Fibroblast of lung (primary cell): Measurements from ENCODE around the gene CFAP46. TPM values are rescaled to one million over a fixed set of nuclear protein-coding genes. Genes with fewer than 3 reads are reported as not detected.

ENCODE experiments used
- DNase-seq, 2 donors: peaks; one replicate each; pipeline versions ENCODE4 v3.0.0 to v3.0.0-alpha.2; 2010; ENCODE audit warnings: low read depth in 2 of 2
- H2AFZ ChIP-seq: 2 replicates; pipeline ENCODE4 v1.5.1; 2012; ENCODE audit warnings: low read length, control low read depth, inconsistent platforms
- H3K27ac ChIP-seq: 2 replicates; pipeline ENCODE4 v1.5.1; 2011; ENCODE audit warnings: low read length, control low read depth; ENCODE audit not compliant: insufficient read depth
- H3K27me3 ChIP-seq: 2 replicates; pipeline ENCODE4 v1.5.1; 2011; ENCODE audit warnings: mild to moderate bottlenecking, low read length; ENCODE audit not compliant: control insufficient read depth, insufficient read depth
- H3K36me3 ChIP-seq: 2 replicates; pipeline ENCODE4 v1.5.1; 2011; ENCODE audit warnings: low read length; ENCODE audit not compliant: control insufficient read depth, insufficient read depth
- H3K4me1 ChIP-seq: 2 replicates; pipeline ENCODE4 v1.5.1; 2011; ENCODE audit warnings: low read length; ENCODE audit not compliant: control insufficient read depth, insufficient read depth; ENCODE audit errors: extremely low read depth
- H3K4me2 ChIP-seq: 2 replicates; pipeline ENCODE4 v1.5.1; 2011; ENCODE audit warnings: low read length, control low read depth; ENCODE audit not compliant: insufficient read depth; ENCODE audit errors: extremely low read depth
- H3K4me3 ChIP-seq, 4 experiments: fragments of 200-600 bp in 1 of 4; sonication (generic) in 1 of 4; replicated peaks in 1 of 4; 2 replicates each; pipeline ENCODE4 v1.5.1; 2011 to 2016; ENCODE audit warnings: low read length in 4 of 4, low read depth in 3 of 4, mild to moderate bottlenecking in 3 of 4, control low read depth in 2 of 4, inconsistent platforms in 1 of 4, mixed read lengths in 1 of 4; ENCODE audit not compliant: insufficient read depth in 1 of 4; ENCODE audit errors: control extremely low read depth in 1 of 4
- H3K79me2 ChIP-seq: 2 replicates; pipeline ENCODE4 v1.5.1; 2012; ENCODE audit warnings: mild to moderate bottlenecking, low read length, inconsistent platforms; ENCODE audit not compliant: control insufficient read depth, insufficient read depth
- H3K9ac ChIP-seq: 2 replicates; pipeline ENCODE4 v1.5.1; 2011; ENCODE audit warnings: mild to moderate bottlenecking, low read length, control low read depth; ENCODE audit not compliant: insufficient read depth
- H3K9me3 ChIP-seq: 2 replicates; pipeline ENCODE4 v1.5.1; 2012; ENCODE audit warnings: low read depth, low read length; ENCODE audit not compliant: control insufficient read depth, insufficient read depth
- H4K20me1 ChIP-seq: 2 replicates; pipeline ENCODE4 v1.5.1; 2011; ENCODE audit warnings: low read length; ENCODE audit not compliant: control insufficient read depth, insufficient read depth; ENCODE audit errors: extremely low read depth
- EZH2 ChIP-seq: IDR thresholded peaks from 2 replicates; pipeline ENCODE4 v1.5.1; 2012; ENCODE audit warnings: low read length, control low read depth, mild to moderate bottlenecking; ENCODE audit errors: missing control alignments
- polyA plus RNA-seq, 2 donors: library from polyadenylated mRNA; depleted of rRNA in 1 of 2; stranded (reverse) in 1 of 2; unstranded in 1 of 2; fragments of >200 nt; gene quantifications; 2 replicates each; pipeline ENCODE4 v1.2.1, GENCODE V29; 2011 to 2012; ENCODE audit warnings: missing spikeins in 1 of 2
- total RNA-seq: library from RNA; depleted of rRNA; stranded (reverse); fragments of >200 nt; gene quantifications from 2 replicates; pipeline ENCODE4 v1.2.1, GENCODE V29; 2014
- TF ChIP-seq, protein P1 (sequence below), 2 donors: IDR thresholded peaks in 1 of 2; conservative IDR thresholded peaks in 1 of 2; 1 replicate in 1 of 2; 2 replicates in 1 of 2; pipeline ENCODE4 v1.5.1; 2011 to 2012; ENCODE audit warnings: low read length in 2 of 2, control low read depth in 1 of 2, inconsistent platforms in 1 of 2, low read depth in 1 of 2, mild to moderate bottlenecking in 1 of 2

The CFAP46 gene
- total and polyA plus RNA-seq, 2 donors (not counting 1 experiment from before 2014, with no cell fraction given), result 0.25 to 0.66 TPM

DNA sequence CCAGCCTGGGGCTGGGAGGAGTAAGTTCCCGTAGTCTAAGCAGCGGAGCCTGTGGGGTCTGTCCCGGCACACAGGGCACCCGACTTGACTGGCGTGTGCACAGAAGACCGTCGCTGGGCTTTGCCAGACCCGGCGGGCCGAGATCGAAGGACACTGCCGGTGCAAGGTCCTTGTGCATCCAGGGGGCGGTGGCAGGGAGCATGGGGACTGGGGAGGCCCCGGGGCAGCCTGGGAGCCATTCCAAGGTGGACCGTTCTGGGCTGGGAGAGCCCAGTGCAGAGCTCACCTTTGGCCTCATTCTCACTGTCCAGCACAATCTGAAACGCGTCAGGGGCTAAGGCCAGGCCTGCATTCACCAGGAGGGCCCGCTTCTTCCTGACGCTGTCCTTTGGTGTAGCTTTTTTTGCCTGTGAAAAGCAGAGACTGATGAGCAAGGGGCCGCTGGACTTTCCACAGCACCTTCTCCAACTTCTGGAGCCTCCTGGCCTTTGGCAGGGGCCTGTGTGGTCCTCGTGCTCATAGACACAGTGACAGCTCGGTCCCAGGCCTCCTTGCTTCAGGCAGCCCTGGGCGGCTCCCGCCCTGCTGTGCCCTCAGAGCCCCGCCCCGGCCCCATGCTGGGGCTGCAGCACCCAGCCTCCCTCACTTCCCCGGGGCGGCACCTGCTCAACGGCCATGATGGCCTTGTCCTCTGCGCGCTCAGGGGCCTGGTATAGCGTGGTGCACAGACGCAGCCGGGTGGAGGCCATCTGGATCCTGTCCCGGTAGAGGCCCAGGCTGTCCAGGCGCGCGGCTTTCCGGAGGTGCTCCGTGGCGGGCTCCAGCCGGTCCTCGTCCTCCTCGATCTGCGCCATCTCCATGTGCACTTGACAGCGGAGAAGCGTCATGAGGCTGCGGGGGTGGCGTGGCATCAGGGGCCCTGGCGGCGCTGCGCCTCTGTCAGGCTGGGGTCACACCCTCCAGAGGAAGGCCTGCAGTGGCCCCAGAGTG, 20.3 kb downstream of the CFAP46 start:
- Histone ChIP-seq H2AFZ (no peak overlapping the region), H3K4me2 (no peak overlapping the region), H3K79me2 (no peaks in the 10 kb centered on the region), H3K27ac (no peak overlapping the region), H4K20me1 (no peaks in the 10 kb centered on the region), H3K27me3 (no peaks in the 10 kb centered on the region), H3K9ac (no peak overlapping the region), H3K4me1 (no peaks in the 10 kb centered on the region), H3K4me3 (no peak overlapping the region), H3K36me3 (no peaks in the 10 kb centered on the region), H3K9me3 (no peaks in the 10 kb centered on the region)
- TF ChIP-seq EZH2, result no peak
- TF ChIP-seq, protein P1, sequence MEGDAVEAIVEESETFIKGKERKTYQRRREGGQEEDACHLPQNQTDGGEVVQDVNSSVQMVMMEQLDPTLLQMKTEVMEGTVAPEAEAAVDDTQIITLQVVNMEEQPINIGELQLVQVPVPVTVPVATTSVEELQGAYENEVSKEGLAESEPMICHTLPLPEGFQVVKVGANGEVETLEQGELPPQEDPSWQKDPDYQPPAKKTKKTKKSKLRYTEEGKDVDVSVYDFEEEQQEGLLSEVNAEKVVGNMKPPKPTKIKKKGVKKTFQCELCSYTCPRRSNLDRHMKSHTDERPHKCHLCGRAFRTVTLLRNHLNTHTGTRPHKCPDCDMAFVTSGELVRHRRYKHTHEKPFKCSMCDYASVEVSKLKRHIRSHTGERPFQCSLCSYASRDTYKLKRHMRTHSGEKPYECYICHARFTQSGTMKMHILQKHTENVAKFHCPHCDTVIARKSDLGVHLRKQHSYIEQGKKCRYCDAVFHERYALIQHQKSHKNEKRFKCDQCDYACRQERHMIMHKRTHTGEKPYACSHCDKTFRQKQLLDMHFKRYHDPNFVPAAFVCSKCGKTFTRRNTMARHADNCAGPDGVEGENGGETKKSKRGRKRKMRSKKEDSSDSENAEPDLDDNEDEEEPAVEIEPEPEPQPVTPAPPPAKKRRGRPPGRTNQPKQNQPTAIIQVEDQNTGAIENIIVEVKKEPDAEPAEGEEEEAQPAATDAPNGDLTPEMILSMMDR (conservative IDR thresholded peaks at IDR 0.05 in 1 of 2, IDR thresholded peaks at IDR 0.05 in 1 of 2; ENCODE audit: low read depth in 1 of 2, low read length in 2 of 2), result no peak
- DNase-seq, result no peak

DNA sequence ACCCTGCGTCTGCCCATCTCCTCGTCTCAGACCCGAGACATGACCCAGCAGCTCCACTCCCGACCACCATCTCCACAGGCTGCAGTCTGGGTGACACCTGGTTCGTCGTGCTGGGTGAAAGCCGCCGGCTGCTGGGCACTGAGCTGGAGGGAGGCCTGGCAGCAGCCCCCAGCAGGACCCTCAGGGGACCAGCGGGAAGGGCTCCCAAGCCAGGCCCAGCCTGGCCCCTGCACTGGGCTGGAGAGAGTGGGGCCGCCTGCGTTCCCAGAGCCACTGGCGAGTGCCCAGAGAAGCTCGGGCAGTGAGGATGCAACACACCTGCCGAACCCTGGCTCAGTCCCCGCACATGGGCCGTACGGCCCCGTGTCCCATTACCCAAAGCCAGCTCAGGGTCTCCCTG, 21.3 kb downstream of the CFAP46 start:
- H4K20me1 ChIP-seq, result no peaks in the 10 kb centered on the region
- H3K36me3 ChIP-seq, result no peaks in the 10 kb centered on the region
- H3K27ac ChIP-seq, result no peak overlapping the region
- no peaks in the 10 kb centered on the region for H3K4me1 ChIP-seq
- H3K4me3 ChIP-seq, result no peak overlapping the region
- no peak for DNase-seq
- H3K9me3 ChIP-seq, result no peaks in the 10 kb centered on the region
- H3K27me3 ChIP-seq, result no peaks in the 10 kb centered on the region
- TF ChIP-seq, protein P1 (conservative IDR thresholded peaks at IDR 0.05 in 1 of 2, IDR thresholded peaks at IDR 0.05 in 1 of 2; ENCODE audit: low read depth in 1 of 2, low read length in 2 of 2), result no peak
- no peak for TF ChIP-seq EZH2
- H3K9ac ChIP-seq, result no peak overlapping the region
- H3K79me2 ChIP-seq, result no peaks in the 10 kb centered on the region
- no peak overlapping the region for H2AFZ ChIP-seq
- no peak overlapping the region for H3K4me2 ChIP-seq

DNA sequence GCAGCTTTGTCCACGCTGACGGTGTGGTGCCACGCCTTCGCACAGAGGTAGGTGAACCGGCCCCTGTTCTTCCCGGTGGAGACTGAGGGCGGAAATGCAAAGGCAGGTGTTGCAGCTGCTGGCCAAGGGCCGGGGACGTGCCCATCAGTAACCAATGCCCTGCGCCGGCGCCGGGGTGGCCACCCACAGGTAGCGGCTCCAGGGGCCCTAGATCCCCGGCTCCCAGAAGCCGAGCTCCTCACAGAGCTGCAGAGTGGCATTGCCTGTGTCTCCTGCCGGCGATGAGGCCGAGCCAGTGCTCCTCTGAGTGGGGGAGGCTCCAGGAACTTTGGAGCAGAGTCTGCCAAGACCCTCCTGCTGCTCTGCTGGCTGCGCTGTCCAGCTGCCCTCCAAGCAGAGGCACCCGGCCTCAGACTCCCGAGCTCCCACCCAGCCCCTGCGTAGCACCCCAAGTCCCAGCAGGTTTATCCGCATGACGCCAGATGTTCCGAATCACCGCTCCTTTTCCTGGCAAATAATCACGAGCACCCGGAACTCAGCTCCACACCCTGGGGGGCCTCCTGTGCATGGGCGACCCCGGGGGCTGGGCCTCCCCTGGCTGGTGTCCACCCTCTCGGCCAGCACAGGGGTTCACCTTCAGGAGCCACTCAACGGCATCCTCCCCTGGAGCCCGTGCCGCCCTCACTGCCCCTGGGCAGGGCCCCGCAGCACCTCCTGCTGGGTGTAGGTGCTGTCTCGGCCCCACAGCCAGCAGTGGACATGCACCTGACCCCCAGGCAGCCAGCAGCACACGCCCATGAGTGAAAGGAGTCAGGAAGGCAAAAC, 22.1 kb downstream of the CFAP46 start:
- no peaks in the 10 kb centered on the region for H3K27me3 ChIP-seq
- no peak for DNase-seq
- no peak overlapping the region for H3K4me3 ChIP-seq
- H3K79me2 ChIP-seq, result no peaks in the 10 kb centered on the region
- no peaks in the 10 kb centered on the region for H3K4me1 ChIP-seq
- H3K9me3 ChIP-seq, result no peaks in the 10 kb centered on the region
- no peaks in the 10 kb centered on the region for H4K20me1 ChIP-seq
- H2AFZ ChIP-seq, result no peak overlapping the region
- no peak overlapping the region for H3K27ac ChIP-seq
- TF ChIP-seq, protein P1 (conservative IDR thresholded peaks at IDR 0.05 in 1 of 2, IDR thresholded peaks at IDR 0.05 in 1 of 2; ENCODE audit: low read depth in 1 of 2, low read length in 2 of 2), result no peak
- TF ChIP-seq EZH2, result no peak
- H3K36me3 ChIP-seq, result no peaks in the 10 kb centered on the region
- no peak overlapping the region for H3K9ac ChIP-seq
- no peak overlapping the region for H3K4me2 ChIP-seq
